ENCODE measurements around the gene ARVCF. TPM values are rescaled to one million over a fixed set of nuclear protein-coding genes. Genes with fewer than 3 reads are reported as not detected.

The ARVCF gene
- total and polyA plus RNA-seq, 9 of the 15 experiments (the other 6 are each of a cell fraction or from before 2014, with no cell fraction given), result 0.03 to 97.4 (median 15.6) TPM

DNA sequence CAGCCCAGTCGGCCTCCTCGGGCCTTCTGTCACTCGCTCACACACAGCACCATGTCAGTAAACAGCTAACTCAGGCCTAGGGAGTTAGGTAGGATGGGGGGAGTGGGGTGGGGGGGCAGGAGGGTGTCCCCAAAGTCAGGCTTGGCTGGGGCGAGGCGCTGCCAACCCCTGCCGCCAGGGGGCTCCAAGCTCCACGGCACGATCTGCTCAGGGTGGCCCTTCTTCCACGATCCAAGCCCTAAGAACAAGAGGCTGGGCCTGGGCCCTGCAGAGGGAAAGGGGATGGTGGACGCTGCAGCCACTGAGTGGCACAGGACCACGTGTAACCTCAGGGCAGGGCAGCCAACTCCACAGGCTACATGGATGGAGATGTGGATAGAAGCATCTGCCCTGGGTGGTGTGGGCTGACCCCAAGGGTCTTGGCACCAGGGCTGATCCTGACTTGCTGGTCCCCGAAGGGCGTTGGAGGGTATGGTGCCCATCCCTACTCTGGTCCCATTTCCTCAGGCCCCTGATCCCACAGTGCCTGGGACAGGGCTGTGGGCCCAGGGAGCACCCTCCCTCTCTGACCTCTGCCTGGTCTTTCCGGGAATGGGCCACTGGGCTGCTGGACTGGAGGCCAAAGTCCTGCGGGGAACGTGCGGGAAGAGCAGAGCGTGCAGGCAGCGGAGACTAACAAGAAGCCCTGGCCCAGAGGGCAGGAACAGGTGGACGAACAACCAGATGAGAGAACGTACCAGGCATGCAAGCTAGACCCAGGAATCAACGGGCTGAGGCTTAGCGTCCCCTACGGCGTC, 45.9 kb downstream of the ARVCF start (continued):
- no peak for TF ChIP-seq ZFP36 (IDR thresholded peaks at IDR 0.05; ENCODE audit: low read depth, low read length, partially characterized antibody)
- peak; percentile 62 for TF ChIP-seq HCFC1 (IDR thresholded peaks at IDR 0.05; ENCODE audit: low read depth, low read length)
- TF ChIP-seq ELF1 (tag; IDR thresholded peaks at IDR 0.05), result no peak
- TF ChIP-seq TBL1XR1 (IDR thresholded peaks at IDR 0.05; ENCODE audit: low read length in 2 of 2), result peak; percentile 32 to 91; a peak in 1 of 4 replicates
- TF ChIP-seq GABPB1 (CRISPR knock-in tag; IDR thresholded peaks at IDR 0.05), result no peak
- TF ChIP-seq ZNF76 (CRISPR knock-in tag; IDR thresholded peaks at IDR 0.05; ENCODE audit: borderline replicate concordance), result no peak; the same call in 1 of the 2 replicates
- no peak for TF ChIP-seq ZFP1 (CRISPR knock-in tag; IDR thresholded peaks at IDR 0.05)
- TF ChIP-seq NRF1 (conservative IDR thresholded peaks at IDR 0.05 in 1 of 2, IDR thresholded peaks at IDR 0.05 in 1 of 2), result peak in 1 of 2 experiments; percentile 39; a peak in 1 of 4 replicates
- no peak for TF ChIP-seq ZBTB1 (CRISPR knock-in tag; IDR thresholded peaks at IDR 0.05; ENCODE audit: borderline replicate concordance, low read depth)
- peak; percentile 65 for TF ChIP-seq MTA3 (IDR thresholded peaks at IDR 0.05; ENCODE audit: borderline replicate concordance)
- TF ChIP-seq SIN3A (IDR thresholded peaks at IDR 0.05; ENCODE audit: borderline replicate concordance in 2 of 2, control insufficient read depth in 1 of 2, low read depth in 2 of 2, low read length in 2 of 2), result no peak; a peak in 1 of 4 replicates
- peak; percentile 53 for TF ChIP-seq NFIC (IDR thresholded peaks at IDR 0.05)
- TF ChIP-seq CREM (IDR thresholded peaks at IDR 0.05; ENCODE audit: low read depth), result peak; percentile 68
- TF ChIP-seq, protein P1, sequence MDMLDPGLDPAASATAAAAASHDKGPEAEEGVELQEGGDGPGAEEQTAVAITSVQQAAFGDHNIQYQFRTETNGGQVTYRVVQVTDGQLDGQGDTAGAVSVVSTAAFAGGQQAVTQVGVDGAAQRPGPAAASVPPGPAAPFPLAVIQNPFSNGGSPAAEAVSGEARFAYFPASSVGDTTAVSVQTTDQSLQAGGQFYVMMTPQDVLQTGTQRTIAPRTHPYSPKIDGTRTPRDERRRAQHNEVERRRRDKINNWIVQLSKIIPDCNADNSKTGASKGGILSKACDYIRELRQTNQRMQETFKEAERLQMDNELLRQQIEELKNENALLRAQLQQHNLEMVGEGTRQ (CRISPR knock-in tag; IDR thresholded peaks at IDR 0.05), result no peak
- TF ChIP-seq PRMT5 (CRISPR knock-in tag; IDR thresholded peaks at IDR 0.05), result no peak
- TF ChIP-seq SMARCA5 (IDR thresholded peaks at IDR 0.05), result peak; percentile 38; the same call in 1 of the 2 replicates
- TF ChIP-seq ZNF699 (CRISPR knock-in tag; IDR thresholded peaks at IDR 0.05; ENCODE audit: insufficient replicate concordance), result no peak
- TF ChIP-seq KLF1 (tag; IDR thresholded peaks at IDR 0.05), result peak; percentile 41; the same call in 1 of the 2 replicates
- no peak for TF ChIP-seq NFATC3 (IDR thresholded peaks at IDR 0.05)
- TF ChIP-seq NCOA4 (IDR thresholded peaks at IDR 0.05; ENCODE audit: partially characterized antibody), result no peak
- no peak; the same call in 1 of the 2 replicates for TF ChIP-seq ZNF407 (IDR thresholded peaks at IDR 0.05; ENCODE audit: low read depth)

All from K562 (cell line).